ENCODE data around the gene HS3ST4. TPM values are rescaled to one million over a fixed set of nuclear protein-coding genes. Genes with fewer than 3 reads are reported as not detected.

Gene HS3ST4
- total and polyA plus RNA-seq, 2 of the 4 experiments (the other 2 are of a cell fraction), result not detected

- no peak overlapping the region for H2AK5ac ChIP-seq (ENCODE audit: low read depth, low read length)
- H2AK9ac ChIP-seq (replicated peaks; ENCODE audit: low read depth, low read length, poor library complexity), result no peak overlapping the region
- no peak overlapping the region for H2BK120ac ChIP-seq (ENCODE audit: low read depth, low read length)
- H3K27ac ChIP-seq (ENCODE audit: insufficient read depth, low read length), result no peak overlapping the region
- H3K4ac ChIP-seq (ENCODE audit: low read depth, low read length), result no peak overlapping the region
- H3K9me3 ChIP-seq (ENCODE audit: control insufficient read depth, insufficient read depth, low read length), result peaks cover 7% of the 10 kb centered on the region; the same call in 1 of the 2 replicates
- ATAC-seq (ENCODE audit: low read depth), result no peak
- no peaks in the 10 kb centered on the region for H3K9me1 ChIP-seq (ENCODE audit: insufficient read depth, low read length)
- DNase-seq, result no peak
- no peak overlapping the region for H2AFZ ChIP-seq (replicated peaks; ENCODE audit: low read length, poor library complexity)
- no peaks in the 10 kb centered on the region for H3K36me3 ChIP-seq (ENCODE audit: control insufficient read depth, insufficient read depth, low read length)
- ChIA-PET POLR2A (ENCODE audit: unreplicated experiment) (no interaction called here), CTCF (no interaction called here)
- H3K14ac ChIP-seq (replicated peaks; ENCODE audit: low read depth, low read length), result no peak overlapping the region
- H3K56ac ChIP-seq (ENCODE audit: extremely low read depth, insufficient read depth, low read length), result no peak overlapping the region
- H3K4me1 ChIP-seq (ENCODE audit: control insufficient read depth, insufficient read depth, low read length), result no peaks in the 10 kb centered on the region
- no peaks in the 10 kb centered on the region for H3K27me3 ChIP-seq (ENCODE audit: control insufficient read depth, insufficient read depth, low read length)
- no TSS peak for BruUV-seq (replicated peaks)
- no peaks in the 10 kb centered on the region for H4K20me1 ChIP-seq (ENCODE audit: insufficient read depth, low read length)
- no CpG with 5 or more reads among the region's 7 CpGs for WGBS, 2 experiments (ENCODE audit: extremely low coverage in 2 of 2, insufficient read length in 1 of 2)
- no peak overlapping the region for H3K23ac ChIP-seq (ENCODE audit: low read depth, low read length)
- H4K8ac ChIP-seq (ENCODE audit: low read depth in 2 of 2, low read length in 2 of 2), result no peak overlapping the region
- H3K4me3 ChIP-seq (ENCODE audit: insufficient read depth, low read depth, low read length), result no peak overlapping the region
- intact Hi-C loops (cut with micrococcal nuclease) (no loop called here), in situ Hi-C loops (cut with MboI; ENCODE audit: low sequenced_read_pairs) (no loop called here), dilution Hi-C loops (cut with HindIII; ENCODE audit: low sequenced_read_pairs, unreplicated experiment) (no loop called here)
- no peak for TF ChIP-seq MAZ (IDR thresholded peaks at IDR 0.05; ENCODE audit: borderline replicate concordance, low read depth, low read length)
- TF ChIP-seq MXI1 (IDR thresholded peaks at IDR 0.05; ENCODE audit: borderline replicate concordance, low read depth, low read length), result no peak
- no peak for TF ChIP-seq BHLHE40 (IDR thresholded peaks at IDR 0.05; ENCODE audit: low read depth, low read length)
- no peak for TF ChIP-seq USF2 (IDR thresholded peaks at IDR 0.05; ENCODE audit: low read depth, low read length)
- TF ChIP-seq FOS (IDR thresholded peaks at IDR 0.05; ENCODE audit: low read depth, low read length), result no peak
- no peak for TF ChIP-seq RFX5 (IDR thresholded peaks at IDR 0.05; ENCODE audit: low read depth, low read length)
- TF ChIP-seq CTCF (conservative IDR thresholded peaks at IDR 0.05; ENCODE audit: low read depth, low read length), result no peak
- no peak for TF ChIP-seq CEBPB (IDR thresholded peaks at IDR 0.05; ENCODE audit: low read depth, low read length)
- no peak for TF ChIP-seq MAFK (IDR thresholded peaks at IDR 0.05; ENCODE audit: low read depth, low read length)
- TF ChIP-seq RCOR1 (IDR thresholded peaks at IDR 0.05; ENCODE audit: insufficient replicate concordance, low read length), result no peak
- no peak for TF ChIP-seq CHD1 (IDR thresholded peaks at IDR 0.05; ENCODE audit: low read depth, low read length)
- no peak for TF ChIP-seq NFE2L2 (IDR thresholded peaks at IDR 0.05; ENCODE audit: low read depth, low read length)
- no peak for TF ChIP-seq SMC3 (IDR thresholded peaks at IDR 0.05; ENCODE audit: low read depth, low read length)
- no peak for TF ChIP-seq POLR2A (IDR thresholded peaks at IDR 0.05; ENCODE audit: low read depth, low read length)
- TF ChIP-seq RAD21 (IDR thresholded peaks at IDR 0.05; ENCODE audit: low read length), result no peak
- no peak for TF ChIP-seq ELK1 (IDR thresholded peaks at IDR 0.05; ENCODE audit: borderline replicate concordance, low read depth, low read length)
- no peak overlapping the region for H3K4me2 ChIP-seq (ENCODE audit: low read depth, low read length)
- H2BK5ac ChIP-seq (ENCODE audit: low read depth, low read length, poor library complexity, severe bottlenecking), result no peak overlapping the region
- no peak overlapping the region for H2BK20ac ChIP-seq (ENCODE audit: low read depth, low read length)
- no peak overlapping the region for H4K5ac ChIP-seq (ENCODE audit: low read depth, low read length)
- no peak overlapping the region for H3K18ac ChIP-seq (ENCODE audit: low read depth, low read length)
- no peak overlapping the region for H4K91ac ChIP-seq (ENCODE audit: insufficient read depth, low read depth, low read length)
- H3K9ac ChIP-seq (ENCODE audit: low read depth, low read length), result no peak overlapping the region
- H2BK15ac ChIP-seq (ENCODE audit: low read depth, low read length), result no peak overlapping the region
- no peaks in the 10 kb centered on the region for H3K79me1 ChIP-seq (ENCODE audit: low read depth in 1 of 2, low read length in 2 of 2)
Measured at GRCh38 chr16:25709213-25709612, 17.5 kb downstream of the HS3ST4 start.

Data from IMR-90 (cell line).